Astrocyte (in vitro differentiated cells and primary cell): ENCODE results near the gene TLK2.

Source experiments
- EZH2 ChIP-seq: IDR thresholded peaks from 2 replicates; pipeline ENCODE4 v1.6.1; 2012; ENCODE audit warnings: mild to moderate bottlenecking, low read length, inconsistent platforms; ENCODE audit not compliant: insufficient read depth
- TF ChIP-seq, protein P1 (sequence below): IDR thresholded peaks from 2 replicates; pipeline ENCODE4 v1.5.1; 2011; ENCODE audit warnings: low read depth, mild to moderate bottlenecking, inconsistent platforms, low read length, moderate library complexity; ENCODE audit not compliant: insufficient read depth

DNA sequence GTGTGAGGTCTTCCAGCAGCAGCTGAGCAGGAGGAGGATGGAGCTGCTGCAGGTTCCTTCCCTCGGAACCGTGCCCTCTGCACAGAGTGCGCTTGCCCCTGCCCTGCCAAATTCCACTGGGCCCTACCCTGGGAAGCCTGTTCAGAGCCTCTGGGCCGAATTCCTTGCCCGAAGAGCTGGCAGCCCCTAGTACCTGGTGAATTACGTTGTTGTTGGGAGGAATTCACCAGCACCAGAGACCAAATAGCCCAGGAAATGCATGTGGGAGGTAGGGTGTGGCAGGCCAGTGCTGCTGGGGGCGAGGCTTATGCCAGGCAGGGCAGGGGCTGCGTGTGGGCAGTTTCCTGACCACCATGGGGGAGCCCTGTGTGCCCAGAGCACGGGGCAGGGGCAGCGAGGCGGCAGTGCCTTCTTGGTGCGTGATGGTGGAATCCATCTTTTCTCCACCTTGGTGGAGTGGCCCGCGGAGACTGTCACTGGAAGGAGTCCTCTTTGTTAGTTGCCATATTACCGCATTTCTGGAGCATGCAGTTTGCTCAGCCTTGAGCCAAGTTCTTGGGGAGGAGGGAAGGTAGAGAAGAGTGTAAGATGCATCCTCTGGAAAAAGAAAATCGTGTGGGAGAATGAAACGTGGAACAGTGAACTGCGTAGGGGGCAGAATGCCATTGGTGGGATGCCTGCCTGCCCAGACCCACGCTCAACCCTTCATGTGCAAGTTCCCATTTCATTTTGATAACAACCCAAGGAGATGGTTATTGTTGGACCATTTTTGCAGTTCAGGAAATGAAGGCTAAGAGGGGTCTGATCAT is 151.1 kb downstream of the TLK2 start:
- TF ChIP-seq, protein P1, sequence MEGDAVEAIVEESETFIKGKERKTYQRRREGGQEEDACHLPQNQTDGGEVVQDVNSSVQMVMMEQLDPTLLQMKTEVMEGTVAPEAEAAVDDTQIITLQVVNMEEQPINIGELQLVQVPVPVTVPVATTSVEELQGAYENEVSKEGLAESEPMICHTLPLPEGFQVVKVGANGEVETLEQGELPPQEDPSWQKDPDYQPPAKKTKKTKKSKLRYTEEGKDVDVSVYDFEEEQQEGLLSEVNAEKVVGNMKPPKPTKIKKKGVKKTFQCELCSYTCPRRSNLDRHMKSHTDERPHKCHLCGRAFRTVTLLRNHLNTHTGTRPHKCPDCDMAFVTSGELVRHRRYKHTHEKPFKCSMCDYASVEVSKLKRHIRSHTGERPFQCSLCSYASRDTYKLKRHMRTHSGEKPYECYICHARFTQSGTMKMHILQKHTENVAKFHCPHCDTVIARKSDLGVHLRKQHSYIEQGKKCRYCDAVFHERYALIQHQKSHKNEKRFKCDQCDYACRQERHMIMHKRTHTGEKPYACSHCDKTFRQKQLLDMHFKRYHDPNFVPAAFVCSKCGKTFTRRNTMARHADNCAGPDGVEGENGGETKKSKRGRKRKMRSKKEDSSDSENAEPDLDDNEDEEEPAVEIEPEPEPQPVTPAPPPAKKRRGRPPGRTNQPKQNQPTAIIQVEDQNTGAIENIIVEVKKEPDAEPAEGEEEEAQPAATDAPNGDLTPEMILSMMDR, result no peak
- no peak for TF ChIP-seq EZH2
